ENCODE measurements around the gene TMEM256. TPM values are rescaled to one million over a fixed set of nuclear protein-coding genes. Genes with fewer than 3 reads are reported as not detected.

The TMEM256 gene
- total RNA-seq, 1 donor from 2014 or later, result 67.7 TPM

DNA sequence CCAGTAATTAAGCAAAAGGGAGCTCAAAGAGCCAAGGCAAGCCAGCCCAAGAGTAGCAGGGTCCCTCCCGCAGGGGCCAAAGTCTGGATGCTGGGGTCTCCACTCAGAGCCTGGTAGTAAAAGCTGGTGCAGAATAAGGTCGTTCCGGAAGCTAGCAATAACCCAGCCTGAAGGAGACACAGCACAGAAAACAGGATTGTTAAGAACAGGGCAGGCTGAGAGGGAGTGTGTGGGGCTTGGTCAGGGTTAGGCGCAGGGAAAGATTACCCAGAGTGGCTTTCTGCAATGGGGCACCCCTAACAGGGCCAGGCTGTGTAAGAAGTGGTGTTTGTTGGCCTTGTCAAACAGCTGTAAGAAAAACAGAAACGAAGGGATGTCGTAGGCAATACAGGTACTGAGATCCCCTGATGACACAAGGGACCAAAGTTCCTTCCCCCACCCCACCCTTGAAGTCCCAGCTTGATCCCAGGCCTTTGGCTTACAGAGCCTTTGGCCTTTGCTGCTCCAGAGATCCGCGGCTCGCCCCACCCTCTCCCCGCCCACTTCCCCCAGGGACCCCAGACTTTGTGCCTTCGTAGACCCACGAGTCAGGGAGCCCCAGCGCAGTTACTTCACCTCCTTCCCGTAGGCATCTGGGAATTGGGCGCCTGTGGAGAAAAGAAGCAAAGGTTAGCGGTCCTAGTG, 712 bp downstream of the TMEM256 start:
- intact Hi-C loops (cut with micrococcal nuclease), result loop anchor here (5.0 kb wide), 1 partner anchor 169 kb away; no protein-coding TSS in a partner anchor
- peaks cover 11% of the 10 kb centered on the region for H3K4me1 Mint-ChIP-seq (ENCODE audit: low read depth)
- peak overlapping the region; percentile 87 for H3K4me3 Mint-ChIP-seq (ENCODE audit: low read depth)
- H3K36me3 Mint-ChIP-seq (ENCODE audit: low read depth), result peaks cover 4% of the 10 kb centered on the region
- H3K9me3 Mint-ChIP-seq, result no peaks in the 10 kb centered on the region
- DNase-seq (ENCODE audit: low spot score), result no peak
- H3K27ac Mint-ChIP-seq, result peak overlapping the region; percentile 92
- peaks cover 11% of the 10 kb centered on the region for H3K27me3 Mint-ChIP-seq (ENCODE audit: low read depth)

DNA sequence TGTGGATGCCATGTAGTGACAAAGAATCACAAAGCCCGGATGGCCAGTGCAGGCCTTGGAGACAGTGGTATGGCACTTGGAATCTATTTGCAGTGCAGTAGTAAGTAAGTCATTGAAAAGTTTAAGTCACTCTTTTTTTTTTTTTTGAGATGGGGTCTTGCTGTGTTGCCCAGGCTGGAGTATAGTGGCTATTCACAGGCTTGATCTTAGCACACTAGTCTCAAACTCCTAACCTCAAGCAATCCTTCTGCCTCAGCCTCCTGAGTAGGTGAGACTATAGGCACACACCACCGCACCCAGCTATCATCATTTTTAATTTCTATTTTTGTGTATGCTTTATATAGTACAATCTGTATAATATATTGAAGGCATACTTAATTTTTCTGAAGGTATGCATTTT, 5.3 kb downstream of the TMEM256 start:
- H3K27me3 Mint-ChIP-seq (ENCODE audit: low read depth), result no peaks in the 10 kb centered on the region
- H3K27ac Mint-ChIP-seq, result no peak overlapping the region
- H3K9me3 Mint-ChIP-seq, result no peaks in the 10 kb centered on the region
- intact Hi-C loops (cut with micrococcal nuclease), result no loop called here
- peaks cover 12% of the 10 kb centered on the region for H3K4me1 Mint-ChIP-seq (ENCODE audit: low read depth)
- H3K4me3 Mint-ChIP-seq (ENCODE audit: low read depth), result no peak overlapping the region
- peaks cover 4% of the 10 kb centered on the region for H3K36me3 Mint-ChIP-seq (ENCODE audit: low read depth)
- DNase-seq (ENCODE audit: low spot score), result no peak

DNA sequence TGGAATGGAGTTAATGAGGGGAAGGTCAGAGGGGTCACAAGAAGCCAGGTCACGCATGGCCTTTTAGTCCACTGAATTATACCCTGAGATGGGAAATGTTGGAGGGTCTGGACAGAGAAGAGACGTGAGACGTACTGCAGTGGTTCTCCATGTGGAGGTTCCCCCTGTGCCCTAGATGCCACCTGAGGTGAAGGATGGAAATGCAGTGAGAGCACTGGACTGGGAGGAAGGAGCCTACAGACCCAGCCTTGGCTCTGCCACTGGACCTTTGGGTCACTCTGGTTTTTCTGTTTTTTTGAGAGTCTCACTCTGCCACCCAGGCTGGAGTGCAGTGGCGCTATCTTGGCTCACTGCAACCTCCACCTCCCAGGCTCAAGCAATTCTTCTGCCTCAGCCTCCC, 7.8 kb downstream of the TMEM256 start:
- intact Hi-C loops (cut with micrococcal nuclease), result no loop called here
- no peak overlapping the region for H3K27ac Mint-ChIP-seq
- no peaks in the 10 kb centered on the region for H3K27me3 Mint-ChIP-seq (ENCODE audit: low read depth)
- peaks cover 15% of the 10 kb centered on the region for H3K4me1 Mint-ChIP-seq (ENCODE audit: low read depth)
- no peak for DNase-seq (ENCODE audit: low spot score)
- H3K36me3 Mint-ChIP-seq (ENCODE audit: low read depth), result peaks cover 16% of the 10 kb centered on the region
- H3K4me3 Mint-ChIP-seq (ENCODE audit: low read depth), result peak overlapping the region; percentile 3
- H3K9me3 Mint-ChIP-seq, result no peaks in the 10 kb centered on the region

DNA sequence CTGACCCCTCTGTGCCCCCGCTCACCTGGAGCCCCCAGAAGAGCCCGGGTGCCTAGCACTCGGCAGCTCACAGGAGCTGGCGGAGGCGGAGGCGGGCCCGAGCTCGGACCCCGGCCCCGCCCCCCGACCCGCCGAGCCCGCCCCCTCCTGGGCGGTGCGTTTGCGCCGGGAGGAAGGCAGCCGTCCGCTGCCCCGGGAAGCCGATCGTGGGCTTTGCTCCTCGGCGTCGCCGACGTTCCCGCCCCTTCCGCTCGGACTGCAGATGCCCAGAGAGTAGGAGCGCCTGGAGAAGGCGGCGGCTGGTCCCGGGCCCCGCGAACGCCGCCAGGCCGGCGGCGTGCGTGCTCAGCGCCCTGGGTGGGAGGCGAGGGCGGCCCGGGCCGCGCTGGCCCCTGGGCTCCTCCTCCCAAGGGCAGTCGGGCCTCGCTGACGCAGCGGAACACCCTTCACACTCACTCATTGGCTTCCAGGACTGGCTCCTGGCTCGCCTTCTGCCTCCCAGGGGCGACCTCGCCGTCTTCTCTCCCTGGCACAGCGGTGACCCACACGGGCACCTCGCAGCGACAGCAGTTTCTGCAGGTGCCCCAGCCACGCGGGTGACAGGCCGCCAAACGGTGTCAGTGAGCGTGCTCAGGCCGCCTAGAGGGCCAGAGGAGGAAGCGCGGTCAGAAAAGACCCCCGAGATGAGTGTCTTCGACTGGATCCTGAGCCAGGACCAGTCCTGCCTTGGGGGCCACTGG, 9.3 kb downstream of the TMEM256 start, which contains the start of gene PLSCR3:
Gene PLSCR3, minus strand, starts transcription at position 74 of the 740 bp plus-strand sequence. CDS start 415 bp downstream, outside the sequence.
- Mint-ChIP-seq H3K4me1 (ENCODE audit: low read depth) (peaks cover 15% of the 10 kb centered on the region), H3K27ac (peak within 1 kb of the TSS; percentile 91), H3K36me3 (ENCODE audit: low read depth) (peaks cover 25% of the 10 kb centered on the region), H3K4me3 (ENCODE audit: low read depth) (peak within 1 kb of the TSS; percentile 94), H3K27me3 (ENCODE audit: low read depth) (no peaks in the 10 kb centered on the region), H3K9me3 (no peaks in the 10 kb centered on the region)
- peak; percentile 80 for DNase-seq (ENCODE audit: low spot score)
- intact Hi-C loops (cut with micrococcal nuclease), result loop anchor here (1.0 to 5.0 kb wide), 2 partner anchors 10 to 42 kb away; partner anchors contain the start of genes KCTD11 and TMEM256

DNA sequence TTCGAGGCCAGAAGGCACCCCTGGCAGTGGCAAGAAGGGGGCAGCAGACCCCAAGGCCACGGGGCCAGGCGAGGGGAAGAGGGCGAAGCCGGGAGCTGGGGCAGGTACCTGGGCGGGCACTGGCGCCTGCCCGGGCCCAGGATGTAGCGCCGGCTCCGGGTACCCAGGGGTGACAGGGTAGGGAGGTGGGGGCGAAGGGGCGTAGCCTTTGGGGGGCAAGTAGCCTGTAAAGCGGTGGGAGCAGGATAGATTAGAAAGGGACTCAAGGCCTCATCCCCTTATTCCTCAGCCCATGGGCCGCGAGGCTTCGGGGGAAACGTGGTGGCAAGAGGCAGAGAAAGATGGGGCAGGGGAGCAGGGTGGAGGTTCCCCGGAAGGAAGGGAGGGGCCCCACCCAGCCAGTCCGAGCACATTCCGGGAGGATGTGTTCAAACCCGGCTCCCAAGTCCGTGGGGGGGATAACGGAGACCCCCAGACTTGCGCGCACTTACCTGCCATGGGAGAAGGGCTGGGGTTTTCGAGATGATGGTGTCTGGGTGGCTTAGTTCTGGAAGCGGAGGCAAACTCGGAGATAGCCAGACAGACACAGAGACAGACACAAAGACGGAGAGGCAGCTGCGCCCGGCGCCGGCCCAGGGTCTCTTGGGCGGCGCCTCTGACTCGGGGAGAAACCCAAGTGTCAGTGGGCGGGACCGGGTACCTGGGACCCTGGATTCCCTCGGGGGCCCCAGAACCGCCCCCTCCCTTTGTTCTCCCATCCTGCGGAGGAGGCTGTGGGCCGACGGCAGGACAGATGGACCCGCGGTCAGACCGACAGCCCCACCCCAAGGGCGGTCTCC, 10.1 kb downstream of the TMEM256 start:
- peak; percentile 28 for DNase-seq (ENCODE audit: low spot score)
- intact Hi-C loops (cut with micrococcal nuclease), result loop anchor here (1.0 to 5.0 kb wide), 2 partner anchors 10 to 42 kb away; partner anchors contain the start of genes KCTD11 and TMEM256
- H3K27ac Mint-ChIP-seq, result peak overlapping the region; percentile 83
- H3K36me3 Mint-ChIP-seq (ENCODE audit: low read depth), result peaks cover 25% of the 10 kb centered on the region
- peaks cover 15% of the 10 kb centered on the region for H3K4me1 Mint-ChIP-seq (ENCODE audit: low read depth)
- H3K4me3 Mint-ChIP-seq (ENCODE audit: low read depth), result peak overlapping the region; percentile 94
- no peaks in the 10 kb centered on the region for H3K9me3 Mint-ChIP-seq
- no peaks in the 10 kb centered on the region for H3K27me3 Mint-ChIP-seq (ENCODE audit: low read depth)

DNA sequence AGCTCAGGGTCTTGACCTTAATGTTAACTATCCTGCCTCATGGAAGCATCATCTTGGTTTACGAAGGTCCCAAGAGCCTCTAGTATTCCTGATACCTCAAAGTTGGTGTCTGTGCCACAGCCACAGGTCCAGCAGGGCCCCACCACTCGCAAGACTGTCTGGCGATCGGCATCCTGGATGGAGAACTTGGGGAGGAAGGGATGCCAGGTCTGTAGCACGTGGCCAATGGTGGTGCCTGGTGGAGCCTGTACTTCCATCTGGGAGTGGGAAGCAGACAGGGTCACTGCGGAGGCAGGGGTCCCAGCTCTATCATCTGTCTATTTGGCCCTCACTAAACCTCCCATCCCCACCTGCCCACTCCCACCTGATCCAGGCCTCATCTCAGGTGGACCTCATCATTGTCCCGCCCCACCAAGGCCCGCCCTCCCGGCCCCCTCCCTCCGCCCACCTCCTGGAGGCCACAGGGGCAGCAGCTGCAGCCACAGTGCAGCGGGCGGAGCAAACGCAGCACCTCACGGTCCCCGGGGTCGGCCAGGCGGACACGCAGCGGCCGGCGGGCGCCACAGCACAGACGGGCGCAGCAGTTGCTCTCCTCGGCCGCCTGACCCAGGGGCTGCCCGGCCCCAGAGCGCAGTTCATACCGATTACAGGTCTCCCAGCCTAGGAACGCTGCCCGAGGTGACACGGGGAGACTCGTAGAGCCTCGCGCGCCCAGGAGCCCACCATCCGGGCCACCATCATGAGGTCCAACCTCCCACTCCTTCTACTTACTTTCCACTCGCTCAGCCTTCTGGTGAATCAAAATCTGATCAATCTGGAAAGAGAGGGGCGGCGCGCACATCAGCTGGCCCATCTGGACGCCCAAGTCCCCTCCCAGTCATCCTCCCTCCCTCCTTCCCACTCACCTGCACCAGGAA, 10.9 kb downstream of the TMEM256 start:
- DNase-seq (ENCODE audit: low spot score), result no peak
- H3K27me3 Mint-ChIP-seq (ENCODE audit: low read depth), result no peaks in the 10 kb centered on the region
- no peaks in the 10 kb centered on the region for H3K9me3 Mint-ChIP-seq
- intact Hi-C loops (cut with micrococcal nuclease), result loop anchor here (5.0 kb wide), 1 partner anchor 41 kb away; the partner anchor contains the start of gene KCTD11
- peaks cover 25% of the 10 kb centered on the region for H3K36me3 Mint-ChIP-seq (ENCODE audit: low read depth)
- peaks cover 15% of the 10 kb centered on the region for H3K4me1 Mint-ChIP-seq (ENCODE audit: low read depth)
- H3K27ac Mint-ChIP-seq, result no peak overlapping the region
- H3K4me3 Mint-ChIP-seq (ENCODE audit: low read depth), result peak overlapping the region; percentile 94

DNA sequence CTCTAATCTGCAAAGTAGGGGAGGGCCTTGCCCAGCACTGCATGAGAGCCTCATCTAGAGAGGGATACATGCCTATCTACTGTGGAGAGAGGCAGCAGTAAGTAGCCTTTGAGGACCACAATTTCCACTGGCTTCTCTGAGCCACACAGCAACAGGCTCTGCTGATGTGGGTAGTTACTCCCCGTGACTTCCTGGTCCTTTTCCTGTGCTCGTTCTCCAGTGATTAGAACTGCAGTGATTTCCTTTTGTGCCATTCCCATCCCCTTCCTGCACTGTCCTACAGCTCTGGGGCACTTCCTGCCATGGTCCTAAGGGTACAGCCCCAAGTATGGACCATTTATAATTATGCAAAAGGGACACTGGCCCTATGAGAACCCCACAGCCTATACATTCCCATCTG, 12.6 kb downstream of the TMEM256 start:
- peaks cover 29% of the 10 kb centered on the region for H3K36me3 Mint-ChIP-seq (ENCODE audit: low read depth)

DNA sequence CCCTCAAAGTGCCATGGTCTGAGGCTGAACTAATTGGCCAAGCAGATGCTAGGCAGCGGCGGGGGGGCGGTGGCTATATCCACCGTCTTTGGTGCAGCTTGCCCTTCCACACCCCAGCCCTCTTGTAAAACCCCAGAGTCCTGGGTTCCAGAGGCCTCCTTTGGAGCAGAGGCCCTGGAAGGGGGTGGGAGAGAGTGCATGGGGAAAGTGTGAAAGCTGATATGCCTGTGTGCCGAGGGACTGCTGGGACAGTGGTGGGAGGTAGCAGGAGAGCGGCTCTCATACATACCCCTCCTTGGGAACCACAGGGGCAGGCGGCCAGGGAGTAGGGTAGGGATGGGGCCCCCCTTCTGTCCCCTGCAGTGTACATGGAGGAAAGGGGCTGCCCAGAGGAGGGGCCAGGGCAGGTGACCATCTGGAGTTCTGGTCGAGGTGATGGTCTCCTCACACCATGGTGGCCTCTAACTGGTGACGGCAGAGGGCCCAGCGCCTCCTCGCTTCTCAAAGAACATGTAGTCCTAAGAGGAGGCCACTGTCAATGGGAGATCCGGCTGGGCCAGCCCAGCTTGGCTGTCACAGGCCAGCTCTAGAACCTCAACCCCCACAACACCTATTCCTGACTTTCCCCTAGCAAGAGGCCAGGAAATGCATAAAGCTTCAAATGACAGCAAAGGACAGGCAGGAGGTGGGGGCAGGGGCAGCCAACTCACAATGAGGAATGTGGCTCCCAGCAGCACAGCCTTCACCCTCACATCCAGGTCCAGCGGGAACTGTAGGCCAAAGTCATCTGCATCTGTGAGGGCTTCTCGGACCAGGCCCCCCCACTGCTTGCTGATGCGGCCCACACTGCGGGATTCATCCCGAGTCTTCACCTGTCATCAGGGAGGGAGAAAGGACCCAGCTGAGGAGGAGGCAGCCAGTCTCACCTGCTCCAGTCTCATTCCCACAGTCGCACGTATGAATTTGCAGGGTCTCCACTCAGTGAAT, 13.7 kb downstream of the TMEM256 start:
- H3K4me1 Mint-ChIP-seq (ENCODE audit: low read depth), result peaks cover 15% of the 10 kb centered on the region
- intact Hi-C loops (cut with micrococcal nuclease), result loop anchor here (5.0 kb wide), 1 partner anchor 38 kb away; the partner anchor contains the start of gene KCTD11
- H3K36me3 Mint-ChIP-seq (ENCODE audit: low read depth), result peaks cover 29% of the 10 kb centered on the region
- no peaks in the 10 kb centered on the region for H3K9me3 Mint-ChIP-seq
- no peaks in the 10 kb centered on the region for H3K27me3 Mint-ChIP-seq (ENCODE audit: low read depth)
- no peak for DNase-seq (ENCODE audit: low spot score)
- H3K4me3 Mint-ChIP-seq (ENCODE audit: low read depth), result no peak overlapping the region
- H3K27ac Mint-ChIP-seq, result no peak overlapping the region

More for the DNA sequence above, 12.6 kb downstream of the TMEM256 start:
- Mint-ChIP-seq H3K27me3 (ENCODE audit: low read depth) (no peaks in the 10 kb centered on the region), H3K4me1 (ENCODE audit: low read depth) (peaks cover 15% of the 10 kb centered on the region), H3K9me3 (no peaks in the 10 kb centered on the region), H3K27ac (no peak overlapping the region), H3K4me3 (ENCODE audit: low read depth) (peak overlapping the region; percentile 17)
- intact Hi-C loops (cut with micrococcal nuclease), result loop anchor here (5.0 kb wide), 1 partner anchor 39 kb away; the partner anchor contains the start of gene KCTD11
- no peak for DNase-seq (ENCODE audit: low spot score)

DNA sequence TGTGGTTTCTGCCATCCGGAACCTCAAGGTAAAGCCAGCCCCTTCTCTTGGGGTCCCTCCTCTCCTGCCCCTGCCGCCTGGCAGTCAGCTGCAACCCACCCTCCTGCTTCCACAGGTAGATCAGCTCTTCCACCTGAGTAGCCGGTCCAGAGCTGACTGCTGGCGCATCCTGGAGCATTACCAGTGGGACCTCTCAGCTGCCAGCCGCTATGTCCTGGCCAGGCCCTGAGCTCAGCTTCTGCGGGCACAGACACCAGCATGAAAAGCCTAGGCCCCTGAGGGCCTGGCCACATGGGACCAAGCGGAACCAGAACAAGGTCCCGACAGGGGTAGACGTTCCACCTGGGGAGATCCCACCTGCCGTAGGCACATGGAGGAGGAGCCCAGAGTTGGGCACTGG, 15.0 kb downstream of the TMEM256 start:
- Mint-ChIP-seq H3K9me3 (no peaks in the 10 kb centered on the region), H3K27me3 (ENCODE audit: low read depth) (no peaks in the 10 kb centered on the region), H3K27ac (no peak overlapping the region), H3K4me3 (ENCODE audit: low read depth) (no peak overlapping the region), H3K4me1 (ENCODE audit: low read depth) (peaks cover 14% of the 10 kb centered on the region), H3K36me3 (ENCODE audit: low read depth) (peaks cover 29% of the 10 kb centered on the region)
- intact Hi-C loops (cut with micrococcal nuclease), result no loop called here
- no peak for DNase-seq (ENCODE audit: low spot score)

DNA sequence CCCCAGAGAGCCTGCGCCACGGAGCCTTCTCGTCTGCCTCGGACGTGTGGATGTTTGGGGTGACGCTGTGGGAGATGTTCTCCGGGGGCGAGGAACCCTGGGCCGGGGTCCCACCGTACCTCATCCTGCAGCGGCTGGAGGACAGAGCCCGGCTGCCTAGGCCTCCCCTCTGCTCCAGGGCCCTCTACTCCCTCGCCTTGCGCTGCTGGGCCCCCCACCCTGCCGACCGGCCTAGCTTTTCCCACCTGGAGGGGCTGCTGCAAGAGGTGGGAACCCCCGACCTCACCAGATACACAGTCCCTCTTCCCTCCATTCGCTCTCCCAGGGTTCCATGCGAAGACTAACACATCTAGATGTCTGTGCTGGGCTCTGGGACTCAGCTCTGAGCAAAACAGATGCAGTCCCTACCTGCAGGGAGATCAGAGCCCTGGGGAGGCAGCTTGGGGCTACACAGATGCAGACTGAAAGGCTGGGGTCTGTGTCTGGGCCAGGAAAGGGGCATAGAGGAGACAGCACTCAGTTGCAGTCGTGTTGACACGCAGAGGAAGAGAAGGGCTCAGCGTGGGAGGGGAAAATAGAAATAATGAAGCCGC, 19.3 kb downstream of the TMEM256 start:
- DNase-seq (ENCODE audit: low spot score), result no peak
- intact Hi-C loops (cut with micrococcal nuclease), result no loop called here
- Mint-ChIP-seq H3K4me1 (ENCODE audit: low read depth) (peaks cover 4% of the 10 kb centered on the region), H3K9me3 (no peaks in the 10 kb centered on the region), H3K27ac (peak overlapping the region; percentile 34), H3K36me3 (ENCODE audit: low read depth) (peaks cover 4% of the 10 kb centered on the region), H3K27me3 (ENCODE audit: low read depth) (peaks cover 27% of the 10 kb centered on the region), H3K4me3 (ENCODE audit: low read depth) (peak overlapping the region; percentile 66)

Measured in activated T-helper 2 cell treated with anti-CD3 and anti-CD28 coated beads, Interferon-gamma antibody, Interleukin-2, Interleukin-4, amounts not matched to agents 10 μg/mL and 5 μg/mL and 100 μg/mL, durations not matched to agents 14 hours and 24 hours and 36 hours (primary cell).